B cell (primary cell): ENCODE data around the gene JPH3. TPM values are rescaled to one million over a fixed set of nuclear protein-coding genes. Genes with fewer than 3 reads are reported as not detected.

Experiments used
- ATAC-seq: fragments of 200-7000 bp; cut with Tn5 transposase; one replicate; pipeline ENCODE4 v1.10.0; 2021; ENCODE audit warnings: low read depth, mild to moderate bottlenecking, moderate number of reproducible peaks, moderate library complexity
- CTCF ChIA-PET: fragments of 350-600 bp; sonication (Branson Sonifier 250); formaldehyde crosslinking; loops from one replicate; lab custom pipeline; 2021; ENCODE audit warnings: antibody characterized with exemption, inconsistent platforms; lab: Charles Lee
- POLR2A ChIA-PET: fragments of 350-600 bp; sonication (Branson Sonifier 250); formaldehyde crosslinking; loops from one replicate; lab custom pipeline; 2021; ENCODE audit warnings: antibody characterized with exemption; lab: Charles Lee
- DNase-seq: peaks from one replicate; pipeline ENCODE4 v3.0.0; 2013
- H2AFZ ChIP-seq: 2 replicates; pipeline ENCODE4 v1.6.1; 2012; ENCODE audit warnings: mild to moderate bottlenecking, low read depth, low read length; ENCODE audit not compliant: insufficient read depth, poor library complexity, severe bottlenecking
- H3K27ac ChIP-seq, 2 donors: 1 replicate in 1 of 2; 2 replicates in 1 of 2; pipeline ENCODE4 v1.5.1; 2012 to 2013; ENCODE audit warnings: low read length in 2 of 2, mild to moderate bottlenecking in 2 of 2, moderate library complexity in 1 of 2
- H3K27me3 ChIP-seq, 4 experiments: fragments of 200-600 bp in 1 of 4; sonication (generic) in 1 of 4; replicated peaks in 1 of 4; 1 replicate in 2 of 4; 2 replicates in 2 of 4; pipeline versions ENCODE4 v1.6.1 to v1.7.0; 2013 to 2016; ENCODE audit warnings: low read length in 3 of 4, mild to moderate bottlenecking in 2 of 4, mixed read lengths in 1 of 4, moderate library complexity in 1 of 4; ENCODE audit not compliant: insufficient read depth in 4 of 4, control insufficient read depth in 3 of 4; ENCODE audit errors: control extremely low read depth in 1 of 4
- H3K36me3 ChIP-seq, 2 experiments: replicated peaks in 1 of 2; 1 replicate in 1 of 2; 2 replicates in 1 of 2; pipeline versions ENCODE4 v1.6.1 to v1.7.1; 2013; ENCODE audit warnings: low read length in 1 of 2; ENCODE audit not compliant: insufficient read depth in 2 of 2, control insufficient read depth in 1 of 2; ENCODE audit errors: control extremely low read depth in 1 of 2, extremely low read depth in 1 of 2
- H3K4me1 ChIP-seq, 2 donors: fragments of 200-600 bp in 1 of 2; sonication (generic) in 1 of 2; 1 replicate in 1 of 2; 2 replicates in 1 of 2; pipeline versions ENCODE4 v1.5.1 to v1.6.1; 2013 to 2017; ENCODE audit warnings: low read length in 2 of 2; ENCODE audit not compliant: control insufficient read depth in 2 of 2, insufficient read depth in 2 of 2
- H3K4me2 ChIP-seq: replicated peaks from 2 replicates; pipeline ENCODE3; 2012; ENCODE audit warnings: mild to moderate bottlenecking, low read depth, low read length; ENCODE audit not compliant: poor library complexity, severe bottlenecking
- H3K4me3 ChIP-seq, 5 experiments: fragments of 200-600 bp in 1 of 5; sonication (generic) in 1 of 5; 1 replicate in 3 of 5; 2 replicates in 2 of 5; pipeline versions ENCODE4 v1.5.1 to v1.7.0; 2011 to 2016; ENCODE audit warnings: low read length in 4 of 5, mild to moderate bottlenecking in 4 of 5, low read depth in 2 of 5, control low read depth in 1 of 5, moderate library complexity in 1 of 5; ENCODE audit not compliant: insufficient read depth in 1 of 5; ENCODE audit errors: control extremely low read depth in 1 of 5, extremely low read depth in 1 of 5
- H3K79me2 ChIP-seq: fragments of 200-600 bp; sonication (generic); one replicate; pipeline ENCODE4 v1.6.0; 2016; ENCODE audit warnings: low read length; ENCODE audit not compliant: control insufficient read depth, insufficient read depth
- H3K9ac ChIP-seq: fragments of 200-600 bp; sonication (generic); 2 replicates; pipeline ENCODE4 v1.6.1; 2017; ENCODE audit warnings: mild to moderate bottlenecking, low read length, moderate library complexity
- H3K9me3 ChIP-seq, 3 donors: one replicate each; pipeline versions ENCODE4 v1.6.1 to v1.7.1; 2013; ENCODE audit warnings: low read length in 2 of 3; ENCODE audit not compliant: control insufficient read depth in 2 of 3, insufficient read depth in 1 of 3; ENCODE audit errors: control extremely low read depth in 1 of 3
- H4K20me1 ChIP-seq: 2 replicates; pipeline ENCODE4 v1.6.0; 2012; ENCODE audit warnings: mild to moderate bottlenecking, low read length; ENCODE audit not compliant: insufficient read depth, control insufficient read depth, poor library complexity, severe bottlenecking
- H3K27ac Mint-ChIP-seq: one replicate; pipeline ENCODE4 v1.8.0; 2021; ENCODE audit warnings: mixed read lengths
- H3K27me3 Mint-ChIP-seq: one replicate; pipeline ENCODE4 v1.8.0; 2021; ENCODE audit warnings: mixed read lengths
- H3K4me1 Mint-ChIP-seq: one replicate; pipeline ENCODE4 v1.8.0; 2021; ENCODE audit warnings: mixed read lengths
- H3K4me3 Mint-ChIP-seq: one replicate; pipeline ENCODE4 v1.8.0; 2021; ENCODE audit warnings: mixed read lengths
- H3K9me3 Mint-ChIP-seq: one replicate; pipeline ENCODE4 v1.8.0; 2022; ENCODE audit warnings: mixed read lengths; ENCODE audit not compliant: insufficient read depth
- EZH2 ChIP-seq: IDR thresholded peaks from 2 replicates; pipeline ENCODE4 v1.6.1; 2012; ENCODE audit warnings: borderline replicate concordance, low read depth, mild to moderate bottlenecking, moderate library complexity, low read length; ENCODE audit not compliant: insufficient read depth, poor library complexity, severe bottlenecking
- WGBS: methylation state at CpG from one replicate; pipeline ENCODE4 v1.1.5; 2013; ENCODE audit warnings: missing lambda C conversion rate; ENCODE audit not compliant: insufficient coverage; 5-methylcytosine and 5-hydroxymethylcytosine counted together
- intact Hi-C: fragments of 100-400 bp; cut with micrococcal nuclease; formaldehyde crosslinking; loops from one replicate; pipeline ENCODE4 v1.10.0; 2022
- polyA plus RNA-seq: library from polyadenylated mRNA; depleted of rRNA; stranded (reverse); fragments of >200 nt; gene quantifications from 2 replicates; pipeline ENCODE4 v1.2.3, GENCODE V29; 2012
- total RNA-seq, 2 donors: library from RNA; stranded (reverse); fragments of 120-200 nt in 1 of 2; gene quantifications; 1 replicate in 1 of 2; 2 replicates in 1 of 2; pipeline versions ENCODE4 v1.2.3 to v1.2.4, GENCODE V29; 2013 to 2022
- TF ChIP-seq, protein P1 (sequence below): fragments of 200-600 bp; IDR thresholded peaks from one replicate; pipeline ENCODE4 v1.8.0; 2022; ENCODE audit warnings: antibody characterized with exemption, mild to moderate bottlenecking

Gene JPH3
- total and polyA plus RNA-seq, 2 donors (not counting 1 experiment from before 2014, with no cell fraction given) = not detected

DNA sequence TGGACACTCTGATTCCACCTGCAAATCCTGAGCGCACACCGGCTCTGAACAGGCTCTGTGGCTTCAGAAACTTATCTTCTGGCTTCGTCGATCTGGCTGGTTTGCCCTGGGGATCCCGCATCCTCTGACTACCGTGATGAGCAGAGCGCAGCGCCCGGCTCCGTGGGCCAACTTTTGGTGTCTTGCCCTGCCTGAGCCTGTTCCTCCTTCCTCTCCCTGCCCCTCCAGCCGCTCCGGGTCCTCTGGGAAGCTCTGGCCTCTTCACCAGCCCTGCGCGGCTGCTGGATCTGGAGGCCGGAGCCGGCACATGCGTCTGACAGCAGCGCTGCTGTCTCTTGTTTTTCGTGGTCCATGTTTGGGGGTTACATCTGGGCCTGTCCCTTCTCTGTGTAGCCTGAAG lies 65.6 kb downstream of the JPH3 start:
- Histone ChIP-seq H2AFZ (no peak overlapping the region), H3K4me3 (no peak overlapping the region), H3K4me2 (no peak overlapping the region), H3K27ac (no peak overlapping the region), H3K9me3 (peaks cover 0 to 6% (median 0%) of the 10 kb centered on the region in 3 donors), H3K27me3 (peaks cover 0 to 5% (median 0%) of the 10 kb centered on the region in 4 experiments), H3K9ac (no peak overlapping the region), H3K36me3 (no peaks in the 10 kb centered on the region), H4K20me1 (no peaks in the 10 kb centered on the region), H3K79me2 (no peaks in the 10 kb centered on the region), H3K4me1 (peaks cover 0 to 35% of the 10 kb centered on the region in 2 donors)
- H3K4me3 Mint-ChIP-seq = no peak overlapping the region
- no peaks in the 10 kb centered on the region for H3K9me3 Mint-ChIP-seq
- intact Hi-C loops = no loop called here
- ATAC-seq = no peak
- CTCF ChIA-PET = no interaction called here
- POLR2A ChIA-PET = no interaction called here
- H3K27ac Mint-ChIP-seq = no peak overlapping the region
- 93% methylated on average over 19 of the region's 19 CpGs for WGBS
- H3K27me3 Mint-ChIP-seq = peaks cover 3% of the 10 kb centered on the region
- DNase-seq = no peak
- TF ChIP-seq, protein P1, sequence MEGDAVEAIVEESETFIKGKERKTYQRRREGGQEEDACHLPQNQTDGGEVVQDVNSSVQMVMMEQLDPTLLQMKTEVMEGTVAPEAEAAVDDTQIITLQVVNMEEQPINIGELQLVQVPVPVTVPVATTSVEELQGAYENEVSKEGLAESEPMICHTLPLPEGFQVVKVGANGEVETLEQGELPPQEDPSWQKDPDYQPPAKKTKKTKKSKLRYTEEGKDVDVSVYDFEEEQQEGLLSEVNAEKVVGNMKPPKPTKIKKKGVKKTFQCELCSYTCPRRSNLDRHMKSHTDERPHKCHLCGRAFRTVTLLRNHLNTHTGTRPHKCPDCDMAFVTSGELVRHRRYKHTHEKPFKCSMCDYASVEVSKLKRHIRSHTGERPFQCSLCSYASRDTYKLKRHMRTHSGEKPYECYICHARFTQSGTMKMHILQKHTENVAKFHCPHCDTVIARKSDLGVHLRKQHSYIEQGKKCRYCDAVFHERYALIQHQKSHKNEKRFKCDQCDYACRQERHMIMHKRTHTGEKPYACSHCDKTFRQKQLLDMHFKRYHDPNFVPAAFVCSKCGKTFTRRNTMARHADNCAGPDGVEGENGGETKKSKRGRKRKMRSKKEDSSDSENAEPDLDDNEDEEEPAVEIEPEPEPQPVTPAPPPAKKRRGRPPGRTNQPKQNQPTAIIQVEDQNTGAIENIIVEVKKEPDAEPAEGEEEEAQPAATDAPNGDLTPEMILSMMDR = no peak
- TF ChIP-seq EZH2 = no peak
- H3K4me1 Mint-ChIP-seq = no peaks in the 10 kb centered on the region

DNA sequence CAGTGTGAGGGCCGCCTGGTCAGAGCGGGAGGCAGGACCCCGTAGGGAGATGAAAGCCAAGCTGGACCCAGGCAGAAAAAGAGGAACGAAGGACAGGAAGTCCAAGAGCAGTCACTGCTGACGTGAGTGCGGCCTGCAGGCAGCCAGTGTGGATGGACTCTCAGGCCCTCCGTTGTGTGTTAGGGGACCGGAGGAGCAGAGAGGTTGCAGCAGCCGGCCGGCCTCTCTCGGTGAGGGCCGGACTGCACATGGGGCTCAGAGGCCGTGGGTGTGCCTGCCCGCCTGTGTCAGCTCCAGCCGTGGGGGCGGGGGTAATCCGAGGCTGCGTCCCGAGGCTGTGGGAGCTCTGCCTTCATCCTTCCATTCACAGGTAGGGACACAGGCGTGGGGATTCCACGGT lies 67.4 kb downstream of the JPH3 start:
- ATAC-seq (no peak), DNase-seq (no peak)
- no peak for TF ChIP-seq EZH2
- TF ChIP-seq, protein P1 = no peak
- H3K4me1 Mint-ChIP-seq = peaks cover 2% of the 10 kb centered on the region
- H4K20me1 ChIP-seq = no peaks in the 10 kb centered on the region
- peaks cover 0 to 3% (median 0%) of the 10 kb centered on the region in 4 experiments for H3K27me3 ChIP-seq
- H3K27ac Mint-ChIP-seq = no peak overlapping the region
- intact Hi-C loops = no loop called here
- no peak overlapping the region for H3K4me3 ChIP-seq
- peaks cover 6% of the 10 kb centered on the region for H3K27me3 Mint-ChIP-seq
- no peak overlapping the region for H3K4me3 Mint-ChIP-seq
- no peak overlapping the region for H2AFZ ChIP-seq
- H3K9me3 ChIP-seq = peaks cover 0 to 6% (median 0%) of the 10 kb centered on the region in 3 donors
- no peaks in the 10 kb centered on the region for H3K79me2 ChIP-seq
- no peak overlapping the region for H3K4me2 ChIP-seq
- no peak overlapping the region for H3K27ac ChIP-seq
- H3K4me1 ChIP-seq = peaks cover 0 to 42% of the 10 kb centered on the region in 2 donors
- no peaks in the 10 kb centered on the region for H3K36me3 ChIP-seq
- POLR2A ChIA-PET = no interaction called here
- H3K9me3 Mint-ChIP-seq = no peaks in the 10 kb centered on the region
- CTCF ChIA-PET = no interaction called here
- 78% methylated on average over 19 of the region's 21 CpGs for WGBS
- no peak overlapping the region for H3K9ac ChIP-seq
